ENCODE measurements around the gene PCDHGA3. TPM values are rescaled to one million over a fixed set of nuclear protein-coding genes. Genes with fewer than 3 reads are reported as not detected.

Gene PCDHGA3
- total RNA-seq, 1 donor from 2014 or later, result 10.4 TPM

DNA sequence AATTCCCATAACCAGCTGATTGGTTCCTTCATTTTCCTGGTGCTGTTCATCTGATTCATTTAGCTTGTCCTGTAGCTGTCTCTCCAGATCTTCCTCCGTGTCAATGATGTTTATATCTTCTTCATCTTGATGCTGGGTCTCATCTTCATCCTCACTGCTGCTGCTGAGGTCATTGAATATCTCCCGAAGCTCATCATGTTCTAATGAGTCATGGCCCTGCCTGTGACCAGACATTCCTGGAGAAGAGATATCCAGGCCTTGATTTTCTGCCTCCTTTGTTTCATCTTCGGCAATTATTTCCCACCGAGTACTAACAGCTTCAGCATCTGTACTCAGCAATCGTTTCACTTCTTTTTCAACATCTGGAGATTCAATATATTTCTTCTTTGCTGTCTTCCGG lies 24.4 kb upstream of the PCDHGA3 start:
- peak overlapping the region; percentile 99 for H3K27ac Mint-ChIP-seq (ENCODE audit: unreplicated experiment)
- DNase-seq, result no peak
- H3K4me1 Mint-ChIP-seq (ENCODE audit: low read depth, unreplicated experiment), result peaks cover 2% of the 10 kb centered on the region
- peaks cover 48% of the 10 kb centered on the region for H3K36me3 Mint-ChIP-seq (ENCODE audit: unreplicated experiment)
- peaks cover 44% of the 10 kb centered on the region for H3K9me3 Mint-ChIP-seq (ENCODE audit: unreplicated experiment)
- H3K27me3 Mint-ChIP-seq (ENCODE audit: unreplicated experiment), result peaks cover 14% of the 10 kb centered on the region
- TF ChIP-seq, protein P1, sequence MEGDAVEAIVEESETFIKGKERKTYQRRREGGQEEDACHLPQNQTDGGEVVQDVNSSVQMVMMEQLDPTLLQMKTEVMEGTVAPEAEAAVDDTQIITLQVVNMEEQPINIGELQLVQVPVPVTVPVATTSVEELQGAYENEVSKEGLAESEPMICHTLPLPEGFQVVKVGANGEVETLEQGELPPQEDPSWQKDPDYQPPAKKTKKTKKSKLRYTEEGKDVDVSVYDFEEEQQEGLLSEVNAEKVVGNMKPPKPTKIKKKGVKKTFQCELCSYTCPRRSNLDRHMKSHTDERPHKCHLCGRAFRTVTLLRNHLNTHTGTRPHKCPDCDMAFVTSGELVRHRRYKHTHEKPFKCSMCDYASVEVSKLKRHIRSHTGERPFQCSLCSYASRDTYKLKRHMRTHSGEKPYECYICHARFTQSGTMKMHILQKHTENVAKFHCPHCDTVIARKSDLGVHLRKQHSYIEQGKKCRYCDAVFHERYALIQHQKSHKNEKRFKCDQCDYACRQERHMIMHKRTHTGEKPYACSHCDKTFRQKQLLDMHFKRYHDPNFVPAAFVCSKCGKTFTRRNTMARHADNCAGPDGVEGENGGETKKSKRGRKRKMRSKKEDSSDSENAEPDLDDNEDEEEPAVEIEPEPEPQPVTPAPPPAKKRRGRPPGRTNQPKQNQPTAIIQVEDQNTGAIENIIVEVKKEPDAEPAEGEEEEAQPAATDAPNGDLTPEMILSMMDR (IDR thresholded peaks at IDR 0.05; ENCODE audit: partially characterized antibody, unreplicated experiment), result no peak
- H3K4me3 Mint-ChIP-seq (ENCODE audit: unreplicated experiment), result peak overlapping the region; percentile 95

GRCh38 chr5:141319699-141320098 lies 23.9 kb upstream of the PCDHGA3 start:
- H3K36me3 Mint-ChIP-seq (ENCODE audit: unreplicated experiment), result peaks cover 43% of the 10 kb centered on the region
- H3K9me3 Mint-ChIP-seq (ENCODE audit: unreplicated experiment), result peaks cover 44% of the 10 kb centered on the region
- DNase-seq, result no peak
- peaks cover 14% of the 10 kb centered on the region for H3K27me3 Mint-ChIP-seq (ENCODE audit: unreplicated experiment)
- TF ChIP-seq, protein P1 (IDR thresholded peaks at IDR 0.05; ENCODE audit: partially characterized antibody, unreplicated experiment), result no peak
- H3K4me1 Mint-ChIP-seq (ENCODE audit: low read depth, unreplicated experiment), result peaks cover 2% of the 10 kb centered on the region
- peak overlapping the region; percentile 95 for H3K4me3 Mint-ChIP-seq (ENCODE audit: unreplicated experiment)
- peak overlapping the region; percentile 99 for H3K27ac Mint-ChIP-seq (ENCODE audit: unreplicated experiment)

DNA sequence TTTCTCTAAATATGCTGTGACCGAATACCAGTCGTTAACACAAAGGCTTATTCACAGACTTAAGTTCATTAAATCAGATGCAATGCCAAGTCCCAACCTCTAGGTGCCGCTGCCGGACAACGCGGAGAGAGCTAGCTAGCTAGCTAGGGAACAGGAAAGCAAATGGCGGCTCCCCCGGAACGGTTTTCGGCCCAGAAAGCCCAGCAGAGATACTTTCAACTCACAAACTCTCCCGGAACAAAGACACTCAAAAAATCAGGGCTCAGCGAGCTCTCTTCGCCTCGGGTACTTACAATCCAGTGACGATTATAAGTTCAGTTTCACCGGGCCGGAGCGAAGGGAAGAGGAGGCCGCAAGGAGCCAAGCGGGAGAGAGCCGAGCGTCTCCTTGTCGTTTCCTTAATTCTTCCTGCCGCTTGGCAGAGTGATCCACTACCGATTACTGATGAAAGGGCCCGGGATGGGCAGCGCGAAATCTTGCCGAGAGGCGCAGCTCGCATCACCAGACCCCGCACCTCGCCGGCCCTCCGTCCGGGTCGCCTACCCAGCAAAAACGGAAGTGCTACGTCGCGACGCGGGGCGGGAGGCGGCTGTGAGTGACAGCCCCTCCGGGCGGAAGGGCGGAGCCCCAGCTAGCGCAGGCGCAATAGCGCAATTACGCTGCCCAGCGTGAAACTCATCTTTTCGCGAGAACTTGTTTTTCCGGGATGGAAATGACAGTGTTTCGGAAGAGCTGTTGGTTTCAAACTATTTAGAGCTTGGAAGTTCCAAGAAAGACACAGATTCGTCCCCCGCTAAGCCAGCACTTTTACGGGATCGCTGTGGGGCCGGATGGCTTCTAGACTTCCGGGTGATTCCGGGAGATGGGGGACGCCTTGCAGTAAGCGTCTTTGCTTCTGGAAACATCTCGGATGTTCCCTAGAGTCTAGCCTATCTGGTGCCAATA lies 23.1 kb upstream of the PCDHGA3 start, which contains the start of gene TAF7:
TSS of gene TAF7 (minus strand) at position 560 of the 945 bp plus-strand sequence. CDS start 740 bp downstream, outside the sequence.
- Mint-ChIP-seq H3K4me1 (ENCODE audit: low read depth, unreplicated experiment) (peaks cover 2% of the 10 kb centered on the region), H3K27me3 (ENCODE audit: unreplicated experiment) (peaks cover 14% of the 10 kb centered on the region), H3K36me3 (ENCODE audit: unreplicated experiment) (peaks cover 35% of the 10 kb centered on the region), H3K4me3 (ENCODE audit: unreplicated experiment) (peak within 1 kb of the TSS; percentile 95), H3K9me3 (ENCODE audit: unreplicated experiment) (peaks cover 39% of the 10 kb centered on the region), H3K27ac (ENCODE audit: unreplicated experiment) (peak within 1 kb of the TSS; percentile 99)
- TF ChIP-seq, protein P1 (IDR thresholded peaks at IDR 0.05; ENCODE audit: partially characterized antibody, unreplicated experiment), result peak; percentile 89
- DNase-seq, result peak; percentile 95

DNA sequence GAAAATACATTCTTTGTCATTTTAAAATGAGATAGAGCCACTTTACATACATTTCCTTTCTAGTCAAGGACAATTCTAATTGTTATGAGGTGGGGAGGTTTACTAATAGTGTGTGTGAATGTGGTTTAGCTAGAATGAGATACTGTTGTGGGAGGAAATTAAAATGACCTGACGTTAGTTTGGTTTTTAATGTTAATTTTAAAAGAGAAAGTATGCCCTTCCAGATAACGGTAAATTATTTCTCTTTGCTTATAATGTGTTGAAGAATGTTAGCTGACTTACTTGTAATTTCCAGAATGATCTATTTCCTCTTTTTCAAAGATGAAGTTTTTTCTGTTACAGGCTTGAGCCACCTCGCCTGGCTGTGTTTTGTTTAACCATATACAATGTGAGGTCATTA lies 21.4 kb upstream of the PCDHGA3 start:
- Mint-ChIP-seq H3K4me1 (ENCODE audit: low read depth, unreplicated experiment) (peaks cover 2% of the 10 kb centered on the region), H3K27me3 (ENCODE audit: unreplicated experiment) (peaks cover 15% of the 10 kb centered on the region), H3K4me3 (ENCODE audit: unreplicated experiment) (peak overlapping the region; percentile 95), H3K27ac (ENCODE audit: unreplicated experiment) (no peak overlapping the region), H3K9me3 (ENCODE audit: unreplicated experiment) (peaks cover 35% of the 10 kb centered on the region), H3K36me3 (ENCODE audit: unreplicated experiment) (peaks cover 39% of the 10 kb centered on the region)
- DNase-seq, result no peak
- TF ChIP-seq, protein P1 (IDR thresholded peaks at IDR 0.05; ENCODE audit: partially characterized antibody, unreplicated experiment), result no peak
